Measurements from ENCODE around the gene MRPL50. TPM values are rescaled to one million over a fixed set of nuclear protein-coding genes. Genes with fewer than 3 reads are reported as not detected.
"Not testable (repeated sequence)": the region's sequence is repeated elsewhere in the genome, so short reads cannot be mapped to it uniquely, and the experiment has no call there.

Gene MRPL50
- polyA plus RNA-seq, 4 donors = 18.0 to 31.2 (median 24.4) TPM

DNA sequence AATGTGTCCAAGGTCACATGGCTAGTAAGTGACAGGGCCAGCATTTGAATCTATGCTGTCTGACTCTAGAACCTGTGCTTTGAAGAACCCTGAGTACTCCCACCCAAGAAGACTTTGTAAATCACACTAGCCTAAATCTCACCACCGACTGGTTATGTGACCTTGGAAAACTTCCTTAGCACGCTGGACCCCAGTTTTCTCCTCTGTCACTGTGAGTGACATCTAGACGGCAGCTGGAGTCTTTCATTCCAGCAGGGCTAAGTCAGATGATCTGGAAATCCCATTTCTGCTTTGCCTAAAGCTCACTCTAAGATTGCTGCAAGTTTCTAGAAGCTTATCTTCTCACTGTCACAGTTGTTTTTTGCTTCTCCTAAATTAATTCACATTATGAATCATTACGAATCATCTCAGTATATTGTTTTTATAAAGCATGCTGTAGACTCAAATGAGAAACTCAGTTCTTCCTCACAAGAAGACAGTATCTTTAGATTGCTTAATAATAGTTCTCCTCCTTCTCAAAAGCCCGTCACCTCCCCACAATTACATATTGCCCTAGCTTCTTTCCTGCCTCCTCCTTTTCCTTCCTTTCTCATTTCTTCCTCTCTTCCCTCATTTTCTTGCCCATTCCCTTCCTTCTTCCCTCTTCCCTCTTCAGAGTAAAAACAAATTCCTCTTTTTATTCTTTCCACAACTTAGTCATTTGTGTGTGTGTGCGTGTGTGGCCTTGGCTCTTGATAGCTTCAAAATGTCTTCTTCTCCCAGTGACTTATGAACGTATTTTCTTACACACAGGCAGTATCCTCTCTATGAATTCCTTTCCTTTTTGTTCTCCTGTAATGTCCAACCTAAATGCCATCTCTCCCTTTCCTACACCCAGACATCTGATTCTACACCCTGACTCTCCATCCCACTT, 20.4 kb upstream of the MRPL50 start:
- no peak for DNase-seq (ENCODE audit: low read depth in 4 of 4, low spot score in 3 of 4)

DNA sequence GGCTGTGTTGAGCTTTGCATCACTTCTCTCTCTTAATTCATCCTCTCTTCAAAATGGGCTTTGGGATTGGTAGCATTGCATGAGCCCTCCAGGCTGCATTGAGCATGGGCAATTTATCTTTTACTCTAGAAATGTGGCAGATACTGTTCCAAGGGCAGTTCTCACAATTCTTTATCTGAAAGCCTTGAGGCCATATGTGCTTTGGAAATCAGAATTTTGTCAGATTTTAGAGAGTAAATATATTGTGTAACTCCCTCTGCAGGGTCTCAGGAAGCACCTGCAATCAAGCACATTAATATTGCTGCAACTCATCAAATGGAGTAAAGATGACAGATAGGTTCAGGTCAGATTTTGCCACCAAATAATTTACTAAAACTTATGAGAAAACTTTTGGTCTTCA, 19.6 kb upstream of the MRPL50 start:
- DNase-seq (ENCODE audit: low read depth in 4 of 4, low spot score in 3 of 4) = no peak

DNA sequence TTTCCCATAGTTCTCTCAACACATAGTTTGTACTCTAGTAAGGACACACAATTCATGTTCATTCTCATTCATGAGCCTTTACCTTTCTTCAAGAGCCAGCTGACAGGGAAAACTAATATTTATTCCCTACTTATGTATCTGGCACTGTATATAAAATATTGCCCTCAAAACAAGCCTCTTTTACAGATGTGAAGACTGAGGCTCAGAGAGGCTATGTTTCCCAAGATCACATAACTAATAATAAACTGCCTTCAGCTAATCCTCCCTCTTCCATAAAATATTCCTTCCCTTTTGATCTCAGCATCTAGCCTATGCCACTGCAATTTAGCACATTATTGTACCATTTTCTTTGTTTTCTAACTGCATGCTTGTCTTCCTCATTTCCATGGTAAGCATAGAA, 19.0 kb upstream of the MRPL50 start:
- DNase-seq (ENCODE audit: low read depth in 4 of 4, low spot score in 3 of 4) = no peak

DNA sequence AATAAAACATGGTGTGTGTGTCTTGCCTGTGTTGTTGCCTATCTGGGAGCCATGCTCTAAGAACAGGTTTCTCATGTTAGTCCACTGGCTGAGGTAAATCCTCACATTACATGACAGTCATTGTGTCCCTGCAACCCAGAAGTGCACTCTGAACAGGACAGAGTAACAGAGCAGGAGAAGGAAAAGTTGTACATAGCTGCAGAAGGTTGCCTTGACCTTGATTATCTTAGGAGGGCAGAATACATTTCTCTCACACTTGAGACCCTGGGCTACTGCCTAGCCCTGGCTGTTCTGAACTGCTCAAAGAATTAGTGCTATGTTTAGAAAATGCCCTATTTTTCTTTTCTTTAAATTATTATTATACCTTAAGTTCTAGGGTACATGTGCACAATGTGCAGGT, 17.2 kb upstream of the MRPL50 start:
- no peak for DNase-seq (ENCODE audit: low read depth in 4 of 4, low spot score in 3 of 4)

DNA sequence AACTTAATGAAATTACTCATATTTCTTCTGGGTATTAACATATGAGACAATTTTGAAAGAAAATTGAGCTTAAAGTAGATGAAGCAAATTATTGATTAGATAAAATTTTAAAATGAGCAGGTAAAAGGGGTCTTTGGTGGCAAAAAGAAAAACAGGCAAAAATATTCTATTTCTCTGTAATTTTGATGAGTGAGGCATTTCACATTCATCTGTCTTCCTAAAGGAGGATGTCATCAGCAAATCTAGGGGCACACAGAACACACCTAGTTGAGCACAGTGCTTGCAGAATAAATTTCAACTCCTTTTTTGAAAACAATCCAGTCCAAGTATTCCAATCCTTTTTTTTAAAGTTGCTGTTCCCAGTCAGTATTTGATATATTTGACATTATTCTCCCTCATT, 16.4 kb upstream of the MRPL50 start:
- no peak for DNase-seq (ENCODE audit: low read depth in 4 of 4, low spot score in 3 of 4)

DNA sequence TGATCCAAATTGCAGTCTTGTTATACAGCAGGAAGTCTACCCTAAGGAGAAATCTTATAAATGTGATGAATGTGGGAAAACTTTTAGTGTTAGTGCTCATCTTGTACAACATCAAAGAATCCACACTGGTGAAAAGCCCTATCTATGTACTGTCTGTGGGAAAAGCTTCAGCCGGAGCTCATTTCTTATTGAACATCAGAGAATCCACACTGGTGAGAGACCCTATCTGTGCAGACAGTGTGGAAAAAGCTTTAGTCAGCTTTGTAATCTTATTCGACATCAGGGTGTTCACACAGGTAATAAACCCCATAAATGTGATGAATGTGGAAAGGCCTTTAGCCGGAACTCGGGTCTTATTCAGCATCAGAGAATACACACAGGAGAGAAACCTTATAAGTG, 10.7 kb upstream of the MRPL50 start:
- DNase-seq (ENCODE audit: low read depth in 4 of 4, low spot score in 3 of 4) = no peak

DNA sequence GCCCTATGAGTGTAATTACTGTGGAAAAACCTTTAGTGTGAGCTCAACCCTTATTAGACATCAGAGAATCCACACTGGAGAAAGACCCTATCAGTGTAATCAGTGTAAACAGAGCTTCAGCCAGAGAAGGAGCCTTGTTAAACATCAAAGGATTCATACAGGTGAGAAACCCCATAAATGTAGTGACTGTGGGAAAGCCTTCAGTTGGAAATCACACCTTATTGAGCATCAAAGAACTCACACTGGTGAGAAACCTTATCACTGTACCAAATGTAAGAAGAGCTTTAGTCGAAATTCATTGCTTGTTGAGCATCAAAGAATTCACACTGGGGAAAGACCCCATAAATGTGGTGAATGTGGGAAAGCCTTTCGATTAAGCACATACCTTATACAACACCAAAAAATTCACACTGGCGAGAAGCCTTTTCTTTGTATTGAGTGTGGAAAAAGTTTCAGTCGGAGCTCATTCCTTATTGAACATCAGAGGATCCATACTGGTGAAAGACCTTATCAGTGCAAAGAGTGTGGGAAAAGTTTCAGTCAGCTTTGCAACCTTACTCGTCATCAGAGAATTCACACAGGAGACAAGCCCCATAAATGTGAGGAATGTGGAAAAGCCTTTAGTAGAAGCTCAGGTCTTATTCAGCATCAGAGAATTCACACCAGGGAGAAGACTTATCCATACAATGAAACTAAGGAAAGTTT, 10.1 kb upstream of the MRPL50 start:
- DNase-seq (ENCODE audit: low read depth in 4 of 4, low spot score in 3 of 4) = no peak

DNA sequence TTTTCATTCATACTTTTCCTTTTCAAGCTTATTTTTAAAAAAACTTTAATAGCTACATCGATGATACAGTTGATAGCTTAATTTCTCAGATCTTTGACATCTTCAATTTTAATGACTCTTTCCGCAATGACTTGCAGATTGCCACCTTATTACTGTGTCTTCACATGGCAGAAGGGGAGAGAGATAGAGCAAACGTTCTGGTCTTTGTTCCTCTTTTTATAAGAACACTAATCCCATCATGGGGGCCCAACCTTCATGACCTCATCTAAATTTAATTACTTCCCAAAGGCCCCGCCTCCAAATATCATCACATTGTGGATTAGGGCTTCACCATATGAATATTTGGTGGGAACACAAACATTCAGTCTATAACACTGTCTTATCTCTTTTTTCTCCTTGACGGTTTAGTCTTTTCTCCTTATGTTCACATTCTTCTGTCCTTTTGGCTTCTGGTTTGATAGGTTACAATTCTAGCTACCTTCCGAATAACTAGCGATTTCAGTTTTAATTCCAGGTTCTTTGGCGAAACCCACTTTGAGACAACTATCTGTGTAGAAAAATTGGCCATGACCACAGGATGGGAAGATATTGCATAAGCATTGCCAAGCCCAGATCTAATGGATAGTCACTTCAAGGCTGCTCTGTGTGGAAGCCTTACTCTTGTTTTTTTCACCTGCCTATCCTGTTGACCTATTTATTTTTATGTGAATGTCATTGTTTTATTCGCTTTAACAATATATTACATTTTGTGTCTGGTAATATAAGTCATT, 5.3 kb upstream of the MRPL50 start:
- DNase-seq (ENCODE audit: low read depth in 4 of 4, low spot score in 3 of 4) = no peak

DNA sequence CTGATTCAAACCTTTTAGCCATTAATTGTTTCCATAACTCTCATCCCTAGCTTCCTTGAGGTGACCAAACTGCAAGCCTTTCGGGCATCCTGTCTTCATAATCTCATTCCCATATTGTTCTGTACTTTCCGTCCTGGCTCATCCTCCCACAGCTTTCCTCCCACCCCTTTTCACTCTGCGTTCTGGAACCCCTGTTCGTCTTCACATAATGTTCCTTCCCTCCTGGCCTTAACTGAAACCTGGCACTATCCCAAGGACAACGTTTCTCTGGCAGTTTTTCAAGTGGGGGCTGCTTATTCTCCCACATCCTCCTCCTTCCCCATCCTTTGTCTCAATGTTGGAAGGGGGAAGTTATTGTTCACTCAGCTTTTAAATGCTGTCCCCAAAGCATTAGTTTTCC, 1.7 kb upstream of the MRPL50 start:
- DNase-seq (ENCODE audit: low read depth in 4 of 4, low spot score in 3 of 4) = no peak

DNA sequence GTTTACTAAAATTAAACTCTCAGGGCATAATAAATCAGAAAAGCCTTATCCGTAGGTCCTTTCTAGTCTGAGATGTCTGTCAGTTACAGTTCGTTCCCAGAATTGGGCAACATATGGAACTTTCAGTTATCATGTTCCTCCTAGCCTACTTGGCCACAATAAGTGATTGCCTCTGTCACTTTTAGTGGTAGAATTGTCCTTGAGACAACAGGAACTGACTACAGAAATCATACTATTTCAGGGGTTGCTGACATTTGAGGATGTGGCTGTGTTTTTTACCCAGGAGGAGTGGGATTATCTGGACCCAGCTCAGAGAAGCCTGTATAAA, 1.2 kb upstream of the MRPL50 start:
- DNase-seq (ENCODE audit: low read depth in 4 of 4, low spot score in 3 of 4) = no peak

DNA sequence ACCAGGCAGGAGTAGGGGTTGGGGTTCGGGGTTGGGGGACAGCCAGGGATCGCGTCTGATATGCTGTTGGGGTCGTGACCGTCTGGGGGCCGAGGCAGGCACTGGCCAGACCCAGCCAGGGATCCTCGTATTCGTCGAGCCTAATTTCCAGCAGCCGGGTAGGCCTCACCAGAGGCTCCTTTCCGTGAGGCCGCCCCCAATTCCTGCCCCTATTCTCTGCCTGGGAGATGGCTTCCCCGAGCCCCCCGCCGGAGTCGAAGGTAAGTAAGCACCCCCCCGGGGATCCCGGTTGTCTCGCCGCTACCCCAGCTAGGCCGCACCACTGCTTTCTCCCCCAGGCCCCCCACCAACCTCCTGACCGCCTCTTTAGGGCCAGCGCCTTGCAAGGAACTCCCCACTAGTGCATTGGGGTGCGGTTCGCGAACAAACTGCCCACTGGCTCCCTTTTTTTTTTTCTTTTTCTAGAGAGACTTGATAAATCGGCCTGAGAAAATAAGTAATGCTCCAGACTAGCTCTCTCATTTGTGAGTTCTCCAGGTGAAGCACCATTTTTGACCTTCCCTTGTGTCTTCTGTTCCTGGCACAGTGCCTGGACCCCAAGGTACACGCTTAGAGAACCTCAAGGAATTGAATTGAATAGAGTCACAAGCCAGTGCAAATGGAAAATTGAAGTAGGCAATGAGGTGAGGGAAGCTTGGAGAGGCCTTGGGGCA, 668 bp upstream of the MRPL50 start:
- no peak for DNase-seq (ENCODE audit: low read depth in 4 of 4, low spot score in 3 of 4)

DNA sequence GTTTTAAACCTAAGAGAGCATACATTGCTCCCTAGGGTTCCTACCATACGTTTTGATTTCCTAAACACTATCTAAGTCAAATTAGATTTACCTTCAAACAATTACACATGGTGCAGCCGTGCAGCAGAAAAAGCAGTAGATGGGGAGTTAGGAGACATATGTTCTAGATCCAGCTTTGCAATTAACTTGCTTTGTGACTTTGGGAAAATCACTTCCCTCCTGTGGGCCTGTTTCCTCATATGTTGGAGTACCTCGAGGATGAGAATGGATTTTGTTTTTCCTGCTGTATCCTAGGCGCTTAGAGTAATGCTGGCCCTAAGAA, 711 bp downstream of the MRPL50 start:
- DNase-seq (ENCODE audit: low read depth in 4 of 4, low spot score in 3 of 4) = peak in 1 of 4 donors; percentile 17

DNA sequence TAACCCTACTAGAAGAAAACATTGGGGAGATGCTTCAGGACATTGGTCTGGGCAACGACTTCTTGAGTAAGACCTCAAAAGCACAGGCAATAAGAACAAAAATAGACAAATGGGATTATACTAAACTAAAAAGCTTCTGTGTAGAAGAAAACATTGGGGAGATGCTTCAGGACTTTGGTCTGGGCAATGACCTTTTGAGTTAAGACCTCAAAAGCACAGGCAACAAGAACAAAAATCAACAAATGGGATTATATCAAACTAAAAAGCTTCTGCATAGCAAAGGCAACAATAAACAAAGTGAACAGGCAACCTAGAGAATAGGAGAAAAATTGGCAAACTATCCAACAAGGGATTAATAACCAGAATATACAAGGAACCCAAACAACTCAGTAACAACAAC, 3.7 kb downstream of the MRPL50 start:
- DNase-seq (ENCODE audit: low read depth in 4 of 4, low spot score in 3 of 4) = no peak

DNA sequence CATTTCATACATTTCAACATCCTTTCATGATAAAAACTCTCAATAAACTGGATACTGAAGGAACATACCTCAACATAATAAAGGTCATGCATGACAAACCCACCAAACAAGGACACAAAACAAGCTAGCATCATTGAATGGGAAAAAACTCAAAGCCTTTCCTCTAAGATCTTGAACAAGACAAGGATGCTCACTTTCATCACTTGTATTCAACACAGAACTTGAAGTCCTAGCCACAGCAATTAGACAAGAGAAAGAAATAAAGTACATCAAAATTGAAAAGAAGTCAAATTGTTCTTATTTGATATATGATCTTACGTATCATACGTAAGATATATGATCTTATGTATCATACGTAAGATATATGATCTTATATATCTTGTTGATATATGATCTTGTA, 5.3 kb downstream of the MRPL50 start:
- DNase-seq (ENCODE audit: low read depth in 4 of 4, low spot score in 3 of 4) = no peak

DNA sequence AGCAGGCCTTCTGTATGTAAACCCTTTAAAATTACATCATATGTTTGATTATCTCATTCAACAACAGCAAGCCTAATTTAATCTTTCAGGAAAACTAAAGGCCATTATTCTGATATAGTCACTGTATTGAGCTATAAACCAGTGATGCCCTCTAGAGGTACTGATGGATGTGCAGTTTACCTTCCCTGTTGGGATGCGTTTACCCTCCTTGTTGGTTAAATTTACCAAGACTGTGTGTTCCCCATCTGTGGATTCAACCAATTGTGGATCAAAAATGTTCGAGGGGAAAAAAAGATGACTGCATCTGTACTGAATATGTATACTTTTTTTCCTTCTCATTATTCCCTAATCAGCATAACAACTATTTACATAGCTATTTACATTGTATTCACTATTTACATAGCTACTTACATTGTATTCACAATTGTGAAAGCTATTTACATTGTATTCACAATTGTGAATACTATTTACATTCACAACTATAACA, 9.9 kb downstream of the MRPL50 start:
- no peak for DNase-seq (ENCODE audit: low read depth in 4 of 4, low spot score in 3 of 4)

DNA sequence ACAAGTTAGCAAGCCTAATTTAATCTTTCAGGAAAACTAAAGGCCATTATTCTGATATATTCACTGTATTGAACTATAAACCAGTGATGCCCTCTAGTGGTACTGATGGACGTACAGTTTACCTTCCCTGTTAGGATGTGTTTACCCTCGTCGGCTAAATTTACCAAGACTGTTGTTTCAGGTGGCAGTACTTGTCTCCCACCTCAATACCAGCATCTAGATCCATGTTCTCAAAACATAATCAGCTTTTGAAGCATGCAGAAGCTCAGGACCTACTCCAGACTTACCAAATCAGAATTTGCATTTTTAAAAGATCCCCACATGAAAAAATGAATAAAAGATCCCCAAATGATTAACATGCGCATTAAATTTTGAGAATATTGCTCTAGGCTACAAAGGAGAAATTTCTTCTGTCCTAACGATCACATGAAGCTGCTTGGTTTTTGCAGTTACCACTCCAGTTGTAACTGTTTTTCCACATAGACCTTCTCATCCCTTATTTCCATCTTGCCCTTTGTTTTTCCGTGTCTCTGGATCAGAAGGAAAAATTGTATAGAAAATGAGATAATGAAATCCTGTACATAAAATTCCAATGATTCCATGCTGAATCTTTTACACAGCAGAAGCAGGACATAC, 10.4 kb downstream of the MRPL50 start:
- DNase-seq (ENCODE audit: low read depth in 4 of 4, low spot score in 3 of 4) = no peak

DNA sequence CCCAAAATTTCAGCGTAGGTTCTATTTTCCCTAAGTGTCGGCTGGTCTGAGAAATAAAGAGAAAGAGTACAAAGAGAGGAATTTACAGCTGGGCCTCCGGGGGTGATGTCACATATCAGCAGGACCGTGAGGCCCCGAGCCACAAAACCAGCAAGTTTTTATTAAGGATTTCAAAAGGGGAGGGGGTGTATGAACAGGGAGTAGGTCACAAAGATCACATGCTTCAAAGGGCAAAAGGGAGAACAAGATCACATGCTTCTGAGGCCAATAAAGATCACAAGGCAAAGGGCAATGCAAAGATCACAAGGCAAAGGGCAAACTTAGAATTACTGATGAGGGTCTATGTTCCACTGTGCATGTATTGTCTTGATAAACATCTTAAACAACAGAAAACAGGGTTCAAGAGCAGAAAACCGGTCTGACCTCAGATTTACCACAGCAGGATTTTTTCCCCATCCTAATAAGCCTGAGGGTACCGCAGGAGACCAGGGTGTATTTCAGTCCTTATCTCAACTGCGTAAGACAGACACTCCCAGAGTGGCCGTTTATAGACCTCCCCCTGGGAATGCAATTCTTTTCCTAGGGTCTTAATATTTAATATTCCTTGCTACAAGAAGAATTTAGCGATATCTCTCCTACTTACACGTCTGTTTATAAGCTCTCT, 13.4 kb downstream of the MRPL50 start, which contains the start of gene BAAT:
TSS of gene BAAT (minus strand) at position 134 of the 664 bp plus-strand sequence. CDS start 13,602 bp downstream, outside the sequence.
- DNase-seq (ENCODE audit: low read depth in 4 of 4, low spot score in 3 of 4) = not testable (repeated sequence)

DNA sequence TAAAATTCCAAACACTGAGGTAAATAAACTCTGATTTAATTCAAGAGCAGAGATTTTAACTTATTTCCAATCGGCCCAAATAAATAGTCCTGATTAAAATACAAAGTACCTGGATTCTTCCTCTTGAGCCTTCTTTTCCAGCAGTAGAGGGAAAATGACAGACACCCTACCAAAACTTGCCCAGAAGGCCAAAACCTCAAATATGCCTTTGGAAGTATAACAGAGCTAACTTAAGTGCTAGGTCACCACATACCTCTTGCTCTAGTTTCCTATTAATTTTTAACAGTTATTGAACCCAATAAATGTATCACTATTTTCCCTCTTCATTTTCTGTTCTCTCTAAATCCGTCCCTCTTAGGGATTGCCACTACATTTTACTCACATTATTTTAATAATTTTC, 15.1 kb downstream of the MRPL50 start:
- no peak for DNase-seq (ENCODE audit: low read depth in 4 of 4, low spot score in 3 of 4)

DNA sequence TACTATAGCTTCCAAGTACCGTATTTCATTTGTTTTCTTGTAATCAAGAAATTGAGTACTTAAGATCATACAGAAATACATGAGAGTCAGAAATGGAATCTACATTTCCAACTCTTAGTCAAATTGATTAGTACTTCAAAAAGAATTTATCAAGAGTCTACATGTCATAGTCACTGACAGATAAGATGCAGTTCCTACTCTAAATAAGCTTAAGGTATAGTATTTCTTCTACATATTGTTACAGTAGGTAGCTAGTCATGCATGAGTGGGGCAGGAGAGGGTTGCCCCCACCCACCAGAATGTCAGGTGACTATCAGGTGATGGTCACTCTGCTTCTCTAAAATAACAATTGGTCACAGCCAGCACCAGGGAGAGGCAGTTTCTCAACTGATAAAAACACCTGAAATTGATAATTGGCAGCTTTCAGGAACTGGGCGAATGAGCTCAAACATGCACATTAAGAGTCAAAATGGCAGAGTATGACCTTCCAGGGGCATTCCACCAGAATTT, 16.5 kb downstream of the MRPL50 start:
- DNase-seq (ENCODE audit: low read depth in 4 of 4, low spot score in 3 of 4) = no peak
